D341Med (cell line): ENCODE results near the gene ZNF462.

Experiments used
- DNase-seq: peaks from one replicate; pipeline ENCODE4 v3.0.0; 2012; ENCODE audit warnings: low spot score

The ZNF462 gene

DNA sequence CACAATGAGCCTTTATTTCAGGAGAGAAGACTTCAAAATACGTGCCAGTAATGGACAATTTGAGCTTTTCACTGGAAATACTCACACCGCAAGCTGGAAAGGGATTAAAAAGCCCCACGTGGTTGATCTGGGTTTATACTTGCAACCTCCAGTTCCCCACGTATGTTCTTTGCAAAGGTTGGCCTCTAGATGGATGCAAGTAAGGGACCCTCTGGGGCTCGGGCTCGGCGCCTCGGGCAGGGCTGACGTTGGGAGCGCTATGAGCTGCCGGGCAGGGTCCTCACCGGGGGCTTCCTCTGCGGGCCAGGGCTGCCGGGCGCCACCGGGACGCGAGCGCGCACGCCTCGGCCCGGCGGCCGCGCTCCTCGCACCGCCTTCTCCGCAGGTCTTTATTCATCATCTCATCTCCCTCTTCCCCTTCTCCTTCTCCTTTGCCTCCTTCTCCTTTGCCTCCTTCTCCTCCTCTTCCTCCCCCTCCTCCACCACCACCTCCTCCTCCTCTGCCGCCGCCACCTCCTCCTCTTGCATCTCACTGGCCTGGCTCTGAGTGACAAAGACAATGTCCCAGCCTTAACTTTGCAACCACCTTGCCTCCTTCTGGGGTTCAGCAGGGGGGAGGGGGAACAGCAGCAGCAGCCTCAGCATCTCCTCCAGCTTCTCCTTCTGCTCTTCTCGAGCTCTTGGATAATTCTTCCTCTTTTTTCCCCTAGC, 701 bp upstream of the ZNF462 start:
- DNase-seq = peak; percentile 63

DNA sequence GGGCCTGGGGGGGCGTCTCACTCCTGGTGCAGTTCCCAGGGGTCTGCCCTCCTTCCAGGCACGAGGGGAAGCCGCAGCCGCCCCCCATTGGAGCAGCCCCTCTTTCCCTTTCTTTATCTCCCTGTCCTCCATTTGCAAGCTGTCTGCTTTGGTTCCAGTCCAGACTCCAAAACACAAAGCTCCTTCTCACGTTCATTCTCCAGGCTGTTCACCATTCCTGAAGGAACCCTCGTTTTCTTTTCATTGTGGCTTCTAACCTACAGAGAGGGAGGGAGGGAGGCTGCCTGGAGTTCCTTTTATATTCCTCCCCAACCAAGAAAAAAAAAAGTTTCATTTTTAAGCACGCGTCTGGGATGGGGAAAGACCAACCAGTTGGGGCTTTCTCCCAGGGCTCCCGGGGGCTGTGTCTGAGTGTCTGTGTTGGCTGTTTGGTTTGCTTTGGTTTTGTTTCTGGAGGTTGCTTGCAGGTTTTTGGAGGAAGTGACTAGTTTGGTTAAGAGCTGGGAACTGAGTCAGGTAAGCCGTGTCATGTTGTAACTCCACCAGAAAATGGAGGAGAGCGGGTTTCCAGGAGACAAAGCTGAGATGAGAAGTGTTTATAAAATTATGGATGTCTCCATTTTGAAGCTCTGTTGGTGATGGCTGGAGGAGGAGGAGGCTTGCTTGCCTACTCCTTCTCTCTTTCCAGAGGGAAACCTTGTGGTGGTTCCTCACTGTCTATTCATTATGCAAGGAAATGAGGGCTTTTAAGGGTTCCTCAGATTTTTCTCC, 1.6 kb downstream of the ZNF462 start:
- DNase-seq = no peak

- DNase-seq = no peak
Measured at GRCh38 chr9:106866243-106866642, 3.3 kb downstream of the ZNF462 start.

- DNase-seq = no peak
Measured at GRCh38 chr9:106867286-106867685, 4.3 kb downstream of the ZNF462 start.

- DNase-seq = no peak
Measured at GRCh38 chr9:106868087-106868486, 5.1 kb downstream of the ZNF462 start.

GRCh38 chr9:106868565-106868964, 5.6 kb downstream of the ZNF462 start:
- no peak for DNase-seq

- DNase-seq = no peak
Measured at GRCh38 chr9:106869028-106869427, 6.1 kb downstream of the ZNF462 start.

DNA sequence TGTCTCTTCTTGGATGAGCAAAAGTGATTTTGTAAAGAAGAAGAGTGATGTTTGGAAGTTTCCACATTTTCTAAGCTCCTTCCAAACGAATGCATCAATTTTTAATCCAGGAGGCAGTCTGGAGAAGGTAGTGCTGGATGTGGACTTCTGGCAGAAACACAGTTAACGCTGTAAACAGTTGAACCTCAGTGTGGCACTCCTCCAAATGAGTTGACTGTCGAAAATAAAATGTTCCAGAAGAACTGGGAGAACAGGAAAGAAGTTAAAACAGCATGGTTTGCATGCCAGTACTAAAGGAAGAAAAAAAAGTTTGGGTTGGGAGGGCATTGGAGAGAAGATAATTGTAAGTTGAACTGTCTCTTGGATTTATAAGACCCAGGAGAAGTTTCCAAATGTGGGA, 6.5 kb downstream of the ZNF462 start:
- DNase-seq = no peak

DNA sequence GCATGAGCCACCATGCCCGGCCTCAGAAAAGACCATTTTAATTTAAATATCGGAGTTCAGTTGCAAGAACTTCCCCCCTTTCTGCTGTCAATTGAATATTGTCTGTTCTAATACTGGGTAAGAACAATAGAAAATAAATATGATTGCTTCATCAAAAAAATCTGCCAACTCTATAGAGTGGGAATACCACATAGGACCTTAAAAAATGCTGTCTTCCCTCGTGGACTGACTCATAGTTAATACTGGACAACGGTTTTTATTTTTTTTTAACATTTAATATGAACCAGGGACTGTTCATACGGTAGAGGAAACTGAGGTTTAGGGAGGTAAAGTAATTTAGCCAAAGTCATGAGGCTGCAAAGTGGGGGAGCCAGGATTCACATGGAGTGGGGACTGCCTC, 9.7 kb downstream of the ZNF462 start:
- no peak for DNase-seq

DNA sequence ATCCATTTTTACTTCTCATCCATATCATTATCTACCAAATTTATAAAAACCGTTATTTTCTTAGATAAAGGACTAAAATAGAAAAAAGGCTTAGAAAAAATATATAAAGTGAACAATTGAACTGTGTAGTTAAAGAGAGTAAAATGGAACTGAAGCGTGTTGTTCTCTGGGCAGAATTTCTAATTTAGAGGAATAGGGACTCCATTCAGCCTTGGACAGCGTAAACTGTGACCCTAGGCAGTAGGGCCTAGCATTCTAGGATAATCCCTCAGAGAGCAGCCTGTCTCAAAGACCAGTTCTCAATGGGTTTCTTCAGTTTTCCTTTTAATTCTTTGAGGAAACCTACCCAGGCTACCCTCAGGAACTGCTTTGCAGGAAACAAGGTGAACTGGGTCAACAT, 11.1 kb downstream of the ZNF462 start:
- DNase-seq = no peak

DNA sequence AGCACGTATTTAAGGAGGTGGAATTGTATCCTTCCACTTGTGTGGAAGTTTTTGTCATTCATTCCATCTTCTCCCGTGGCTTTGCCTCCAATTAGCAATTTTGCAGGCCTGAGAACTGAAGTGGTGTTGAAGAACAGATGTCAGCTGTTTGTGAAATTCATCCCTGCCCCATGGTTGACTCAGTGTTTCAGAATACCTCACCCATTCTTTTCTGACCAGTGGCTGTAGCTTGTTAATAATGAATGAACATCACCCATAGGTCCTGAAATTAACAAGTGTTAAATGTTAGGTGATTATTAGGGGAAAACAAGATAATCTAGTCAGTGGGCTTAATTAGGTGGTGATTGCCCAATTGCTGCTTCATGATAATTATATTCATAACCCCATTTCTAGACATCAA, 11.7 kb downstream of the ZNF462 start:
- DNase-seq = no peak

- no peak for DNase-seq
Measured at GRCh38 chr9:106875529-106875928, 12.6 kb downstream of the ZNF462 start.

DNA sequence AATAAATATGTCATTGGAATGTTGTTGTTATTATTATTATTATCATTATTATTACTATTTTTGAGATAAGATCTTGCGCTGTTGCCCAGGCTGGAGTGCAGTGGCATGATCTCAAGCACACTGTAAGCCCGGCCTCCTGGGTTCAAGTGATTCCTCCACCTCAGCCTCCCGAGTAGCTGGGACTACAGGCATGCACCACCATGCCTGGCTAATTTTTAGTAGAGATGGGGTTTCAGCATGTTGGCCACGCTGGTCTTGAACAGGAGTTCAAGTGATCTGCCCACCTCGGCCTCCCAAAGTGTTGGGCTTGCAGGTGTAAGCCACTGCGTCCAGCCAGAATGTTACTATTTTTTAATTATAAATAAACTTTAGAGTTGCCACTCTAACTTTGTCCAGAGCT, 14.4 kb downstream of the ZNF462 start:
- no peak for DNase-seq

DNA sequence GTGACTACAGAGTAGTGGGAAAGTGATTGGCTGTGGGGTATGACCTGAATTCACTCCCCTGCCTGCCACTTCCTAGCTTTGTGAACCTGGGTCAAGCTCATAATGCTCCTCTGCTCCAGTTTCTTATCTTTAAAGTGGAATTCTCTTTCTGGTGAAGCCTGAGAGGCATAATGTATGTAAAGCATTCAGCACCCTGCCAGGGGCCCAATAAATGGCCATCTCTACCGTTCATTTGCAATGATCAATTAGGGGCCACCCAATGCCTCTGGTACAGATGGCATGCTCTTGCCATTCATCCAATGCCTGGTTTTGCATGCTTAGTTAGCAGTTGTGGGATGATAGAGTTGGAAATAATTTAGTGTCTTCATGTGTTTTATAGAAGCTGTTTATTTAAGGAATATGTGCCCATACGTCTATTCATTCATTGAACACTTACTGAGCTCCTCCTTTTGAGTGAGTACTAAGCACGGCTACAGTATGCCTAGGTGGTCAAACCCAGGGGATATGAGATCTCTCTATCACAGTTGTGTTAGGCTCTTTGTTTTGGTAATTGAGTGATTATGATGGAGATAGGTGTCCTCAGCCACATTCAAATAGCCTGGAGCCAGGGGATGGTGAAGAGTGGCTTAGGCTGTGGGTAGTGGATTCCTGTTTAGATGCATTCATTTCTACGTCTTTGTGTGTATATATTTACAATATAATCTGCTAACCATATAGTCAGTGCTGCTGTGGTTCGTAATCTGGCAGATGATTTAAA, 15.3 kb downstream of the ZNF462 start:
- no peak for DNase-seq

DNA sequence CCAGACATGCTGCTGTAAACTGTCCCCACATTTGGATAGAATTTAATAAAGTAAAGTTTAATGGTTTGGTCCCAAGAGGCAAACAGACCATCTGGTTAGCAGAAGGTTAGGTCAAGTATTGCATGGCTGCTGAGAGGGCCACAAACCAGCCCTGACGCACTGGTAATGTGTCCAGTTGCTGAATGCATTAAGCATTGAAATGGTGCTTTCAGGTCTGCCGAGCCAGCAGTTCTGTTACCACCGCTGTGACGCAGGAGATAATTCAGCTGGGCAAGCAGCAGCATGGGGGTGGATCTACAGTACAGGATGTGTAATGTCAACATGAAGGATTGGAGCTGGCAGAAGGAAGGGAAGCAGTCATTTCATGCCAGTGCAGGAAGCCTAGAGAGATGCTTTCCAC, 16.0 kb downstream of the ZNF462 start:
- no peak for DNase-seq

DNA sequence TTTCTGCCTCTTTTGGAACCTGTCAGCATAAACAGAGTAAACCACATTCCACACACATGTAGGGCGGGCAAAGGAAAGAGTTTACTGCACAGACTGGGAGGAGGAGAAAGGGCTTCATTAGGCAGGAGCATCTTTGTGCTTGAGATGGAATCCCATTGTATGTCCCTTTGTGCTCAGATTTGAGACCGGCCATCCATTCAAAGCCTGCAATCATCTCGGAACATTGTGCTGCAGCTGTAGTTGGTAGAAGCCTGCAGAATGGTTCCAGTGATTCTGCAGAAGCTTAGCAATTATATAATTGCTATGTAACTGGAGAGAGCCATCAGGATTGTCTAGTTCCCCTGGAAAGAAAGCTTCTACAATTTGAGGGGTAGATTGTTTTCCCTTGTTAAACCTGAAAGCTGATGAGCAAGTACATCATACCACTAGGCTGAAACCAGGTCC, 16.5 kb downstream of the ZNF462 start:
- DNase-seq = no peak

- DNase-seq = no peak
Measured at GRCh38 chr9:106880081-106880480, 17.1 kb downstream of the ZNF462 start.

- no peak for DNase-seq
Measured at GRCh38 chr9:106880863-106881262, 17.9 kb downstream of the ZNF462 start.

GRCh38 chr9:106883030-106883429, 20.1 kb downstream of the ZNF462 start:
- DNase-seq = no peak

- DNase-seq = no peak
Measured at GRCh38 chr9:106883626-106884190, 20.7 kb downstream of the ZNF462 start.

- no peak for DNase-seq
Measured at GRCh38 chr9:106885451-106885850, 22.5 kb downstream of the ZNF462 start.
